ENCODE measurements around the gene CDC5L. TPM values are rescaled to one million over a fixed set of nuclear protein-coding genes. Genes with fewer than 3 reads are reported as not detected.
A peak's percentile ranks its signal among the peaks of the same experiment; 100 is the strongest.

CDC5L gene
- total RNA-seq, 5 donors from 2014 or later (not counting 1 experiment from before 2014, with no cell fraction given), result 16.9 to 18.8 (median 17.9) TPM

- no CpG with 5 or more reads among the region's 2 CpGs for WGBS (ENCODE audit: insufficient coverage)
- H3K4me1 ChIP-seq (ENCODE audit: control insufficient read depth in 1 of 2, extremely low read depth in 1 of 2, insufficient read depth in 2 of 2, low read length in 2 of 2), result no peaks in the 10 kb centered on the region
- ATAC-seq (replicated peaks in 1 of 4), result no peak
- ChIA-PET CTCF (interaction anchor here in 1 of 2 donors (0.7 to 1.4 kb wide), 2 partner anchors 1284 to 1658 kb away, joined by 4 to 5 read pairs; no protein-coding TSS in a partner anchor), POLR2A (no interaction called here)
- Mint-ChIP-seq H3K9me3 (no peaks in the 10 kb centered on the region), H3K4me1 (peaks cover 11 to 21% (median 19%) of the 10 kb centered on the region in 3 donors), H3K27ac (no peak overlapping the region), H3K27me3 (no peaks in the 10 kb centered on the region), H3K36me3 (peaks cover 57% of the 10 kb centered on the region), H3K4me3 (no peak overlapping the region)
- no peaks in the 10 kb centered on the region for H3K27me3 ChIP-seq (replicated peaks in 1 of 2; ENCODE audit: control insufficient read depth in 2 of 2, extremely low read depth in 1 of 2, insufficient read depth in 2 of 2, low read length in 1 of 2)
- no peak overlapping the region for H3K27ac ChIP-seq (ENCODE audit: low read length)
- H3K4me3 ChIP-seq (ENCODE audit: control insufficient read depth in 1 of 2, extremely low read depth in 1 of 2, low read length in 1 of 2), result no peak overlapping the region
- H3K9me3 ChIP-seq, result no peaks in the 10 kb centered on the region
- peaks cover 0 to 60% of the 10 kb centered on the region in 2 donors for H3K36me3 ChIP-seq (ENCODE audit: control insufficient read depth in 2 of 2, extremely low read depth in 1 of 2, insufficient read depth in 1 of 2, low read length in 1 of 2)
- no peak for DNase-seq
Observed at GRCh38 chr6:44430326-44430725, 42.8 kb downstream of the CDC5L start.

- H3K4me1 Mint-ChIP-seq, result peaks cover 11 to 25% (median 23%) of the 10 kb centered on the region in 3 donors
- Histone ChIP-seq H3K27ac (ENCODE audit: low read length) (no peak overlapping the region), H3K4me1 (ENCODE audit: control insufficient read depth in 1 of 2, extremely low read depth in 1 of 2, insufficient read depth in 2 of 2, low read length in 2 of 2) (no peaks in the 10 kb centered on the region), H3K9me3 (no peaks in the 10 kb centered on the region), H3K36me3 (ENCODE audit: control insufficient read depth in 2 of 2, extremely low read depth in 1 of 2, insufficient read depth in 1 of 2, low read length in 1 of 2) (peaks cover 0 to 60% of the 10 kb centered on the region in 2 donors), H3K4me3 (ENCODE audit: control insufficient read depth in 1 of 2, extremely low read depth in 1 of 2, low read length in 1 of 2) (no peak overlapping the region), H3K27me3 (replicated peaks in 1 of 2; ENCODE audit: control insufficient read depth in 2 of 2, extremely low read depth in 1 of 2, insufficient read depth in 2 of 2, low read length in 1 of 2) (no peaks in the 10 kb centered on the region)
- peak; percentile 31 to 59 (median 54) for ATAC-seq (replicated peaks in 1 of 4)
- CTCF ChIA-PET, result interaction anchor here in 1 of 2 donors (0.6 to 1.4 kb wide), 5 partner anchors 9 to 1283 kb away, joined by 3 to 5 read pairs (median 3); no protein-coding TSS in a partner anchor
- DNase-seq, result peak in 28 of 35 experiments; percentile 4 to 67 (median 19)
- H3K9me3 Mint-ChIP-seq, result no peaks in the 10 kb centered on the region
- no CpG with 5 or more reads among the region's 1 CpG for WGBS (ENCODE audit: insufficient coverage)
- H3K4me3 Mint-ChIP-seq, result no peak overlapping the region
- no peak overlapping the region for H3K27ac Mint-ChIP-seq
- no peaks in the 10 kb centered on the region for H3K27me3 Mint-ChIP-seq
- POLR2A ChIA-PET, result interaction anchor here in 1 of 2 donors (0.6 kb wide), 1 partner anchor 1065 kb away, joined by 3 read pairs; no protein-coding TSS in a partner anchor
- peaks cover 57% of the 10 kb centered on the region for H3K36me3 Mint-ChIP-seq
Observed at GRCh38 chr6:44431118-44431725, 43.7 kb downstream of the CDC5L start.

- no peak for ATAC-seq (replicated peaks in 1 of 4)
- Histone ChIP-seq H3K4me3 (ENCODE audit: control insufficient read depth in 1 of 2, extremely low read depth in 1 of 2, low read length in 1 of 2) (no peak overlapping the region), H3K36me3 (ENCODE audit: control insufficient read depth in 2 of 2, extremely low read depth in 1 of 2, insufficient read depth in 1 of 2, low read length in 1 of 2) (peaks cover 0 to 54% of the 10 kb centered on the region in 2 donors), H3K27ac (ENCODE audit: low read length) (no peak overlapping the region), H3K27me3 (replicated peaks in 1 of 2; ENCODE audit: control insufficient read depth in 2 of 2, extremely low read depth in 1 of 2, insufficient read depth in 2 of 2, low read length in 1 of 2) (no peaks in the 10 kb centered on the region), H3K4me1 (ENCODE audit: control insufficient read depth in 1 of 2, extremely low read depth in 1 of 2, insufficient read depth in 2 of 2, low read length in 2 of 2) (no peaks in the 10 kb centered on the region), H3K9me3 (no peaks in the 10 kb centered on the region)
- ChIA-PET CTCF (interaction anchor here in 1 of 2 donors (1.3 kb wide), 1 partner anchor 21 kb away, joined by 5 read pairs; no protein-coding TSS in a partner anchor), POLR2A (no interaction called here)
- H3K27me3 Mint-ChIP-seq, result no peaks in the 10 kb centered on the region
- H3K4me3 Mint-ChIP-seq, result no peak overlapping the region
- no CpG with 5 or more reads among the region's 2 CpGs for WGBS (ENCODE audit: insufficient coverage)
- no peaks in the 10 kb centered on the region for H3K9me3 Mint-ChIP-seq
- H3K4me1 Mint-ChIP-seq, result peaks cover 11 to 31% (median 28%) of the 10 kb centered on the region in 3 donors
- no peak overlapping the region for H3K27ac Mint-ChIP-seq
- peaks cover 55% of the 10 kb centered on the region for H3K36me3 Mint-ChIP-seq
- no peak for DNase-seq
Observed at GRCh38 chr6:44432227-44432626, 44.7 kb downstream of the CDC5L start.

GRCh38 chr6:44432726-44433125 lies 45.2 kb downstream of the CDC5L start:
- Histone ChIP-seq H3K27ac (ENCODE audit: low read length) (no peak overlapping the region), H3K27me3 (replicated peaks in 1 of 2; ENCODE audit: control insufficient read depth in 2 of 2, extremely low read depth in 1 of 2, insufficient read depth in 2 of 2, low read length in 1 of 2) (no peaks in the 10 kb centered on the region), H3K9me3 (no peaks in the 10 kb centered on the region), H3K4me1 (ENCODE audit: control insufficient read depth in 1 of 2, extremely low read depth in 1 of 2, insufficient read depth in 2 of 2, low read length in 2 of 2) (no peaks in the 10 kb centered on the region), H3K36me3 (ENCODE audit: control insufficient read depth in 2 of 2, extremely low read depth in 1 of 2, insufficient read depth in 1 of 2, low read length in 1 of 2) (peaks cover 0 to 49% of the 10 kb centered on the region in 2 donors), H3K4me3 (ENCODE audit: control insufficient read depth in 1 of 2, extremely low read depth in 1 of 2, low read length in 1 of 2) (no peak overlapping the region)
- Mint-ChIP-seq H3K27ac (no peak overlapping the region), H3K27me3 (no peaks in the 10 kb centered on the region), H3K36me3 (peaks cover 60% of the 10 kb centered on the region), H3K4me3 (no peak overlapping the region), H3K4me1 (peaks cover 11 to 31% (median 28%) of the 10 kb centered on the region in 3 donors), H3K9me3 (no peaks in the 10 kb centered on the region)
- CTCF ChIA-PET, result interaction anchor here in 1 of 2 donors (0.9 kb wide), 1 partner anchor 37 kb away, joined by 3 read pairs; no protein-coding TSS in a partner anchor
- ATAC-seq (replicated peaks in 1 of 4) (no peak), DNase-seq (no peak)
- WGBS (ENCODE audit: insufficient coverage), result no CpG with 5 or more reads among the region's 1 CpG
- POLR2A ChIA-PET, result no interaction called here

- ATAC-seq (replicated peaks in 1 of 4) (no peak), DNase-seq (no peak)
- ChIA-PET POLR2A (no interaction called here), CTCF (interaction anchor here in 1 of 2 donors (1.2 kb wide), 1 partner anchor 9 kb away, joined by 4 read pairs; no protein-coding TSS in a partner anchor)
- H3K27me3 Mint-ChIP-seq, result no peaks in the 10 kb centered on the region
- Histone ChIP-seq H3K4me1 (ENCODE audit: control insufficient read depth in 1 of 2, extremely low read depth in 1 of 2, insufficient read depth in 2 of 2, low read length in 2 of 2) (no peaks in the 10 kb centered on the region), H3K36me3 (ENCODE audit: control insufficient read depth in 2 of 2, extremely low read depth in 1 of 2, insufficient read depth in 1 of 2, low read length in 1 of 2) (peaks cover 0 to 42% of the 10 kb centered on the region in 2 donors), H3K9me3 (no peaks in the 10 kb centered on the region), H3K27ac (ENCODE audit: low read length) (no peak overlapping the region), H3K27me3 (replicated peaks in 1 of 2; ENCODE audit: control insufficient read depth in 2 of 2, extremely low read depth in 1 of 2, insufficient read depth in 2 of 2, low read length in 1 of 2) (no peaks in the 10 kb centered on the region), H3K4me3 (ENCODE audit: control insufficient read depth in 1 of 2, extremely low read depth in 1 of 2, low read length in 1 of 2) (no peak overlapping the region)
- 97% methylated on average over 3 of the region's 3 CpGs for WGBS (ENCODE audit: insufficient coverage)
- no peak overlapping the region for H3K4me3 Mint-ChIP-seq
- peaks cover 73% of the 10 kb centered on the region for H3K36me3 Mint-ChIP-seq
- H3K9me3 Mint-ChIP-seq, result no peaks in the 10 kb centered on the region
- H3K4me1 Mint-ChIP-seq, result peaks cover 11 to 35% (median 32%) of the 10 kb centered on the region in 3 donors
- H3K27ac Mint-ChIP-seq, result no peak overlapping the region
Observed at GRCh38 chr6:44435500-44435899, 48.0 kb downstream of the CDC5L start.

GRCh38 chr6:44438827-44439226 lies 51.3 kb downstream of the CDC5L start:
- no peak for DNase-seq
- no peak overlapping the region for H3K4me3 Mint-ChIP-seq
- peaks cover 7 to 25% (median 13%) of the 10 kb centered on the region in 3 donors for H3K9me3 Mint-ChIP-seq
- ATAC-seq (replicated peaks in 1 of 4), result no peak
- H3K4me3 ChIP-seq (ENCODE audit: control insufficient read depth in 1 of 2, extremely low read depth in 1 of 2, low read length in 1 of 2), result no peak overlapping the region
- H3K4me1 ChIP-seq (ENCODE audit: control insufficient read depth in 1 of 2, extremely low read depth in 1 of 2, insufficient read depth in 2 of 2, low read length in 2 of 2), result no peaks in the 10 kb centered on the region
- CTCF ChIA-PET, result no interaction called here
- H3K27me3 Mint-ChIP-seq, result no peaks in the 10 kb centered on the region
- H3K27me3 ChIP-seq (replicated peaks in 1 of 2; ENCODE audit: control insufficient read depth in 2 of 2, extremely low read depth in 1 of 2, insufficient read depth in 2 of 2, low read length in 1 of 2), result no peaks in the 10 kb centered on the region
- H3K36me3 Mint-ChIP-seq, result peaks cover 79% of the 10 kb centered on the region
- H3K4me1 Mint-ChIP-seq, result peaks cover 12 to 23% (median 22%) of the 10 kb centered on the region in 3 donors
- peaks cover 4 to 40% of the 10 kb centered on the region in 2 donors for H3K36me3 ChIP-seq (ENCODE audit: control insufficient read depth in 2 of 2, extremely low read depth in 1 of 2, insufficient read depth in 1 of 2, low read length in 1 of 2)
- no peak overlapping the region for H3K27ac ChIP-seq (ENCODE audit: low read length)
- POLR2A ChIA-PET, result no interaction called here
- no peaks in the 10 kb centered on the region for H3K9me3 ChIP-seq
- H3K27ac Mint-ChIP-seq, result no peak overlapping the region
